NOMO-1 (cell line): Measurements from ENCODE around the gene RPS5.
"Not testable (repeated sequence)": the region's sequence is repeated elsewhere in the genome, so short reads cannot be mapped to it uniquely, and the experiment has no call there.

Experiments
- DNase-seq, 2 experiments: peaks; one replicate each; lab custom pipeline; 2025; ENCODE audit not compliant: unreplicated experiment in 2 of 2; lab: John Stamatoyannopoulos, UW

RPS5 gene

GRCh38 chr19:58355908-58356765, 30.9 kb upstream of the RPS5 start:
- no peak for DNase-seq

GRCh38 chr19:58356766-58357480, 30.1 kb upstream of the RPS5 start:
- no peak for DNase-seq

- DNase-seq: no peak
Observed at GRCh38 chr19:58357481-58358145, 29.5 kb upstream of the RPS5 start.

GRCh38 chr19:58361900-58362271, 25.2 kb upstream of the RPS5 start:
- peak in 1 of 2 experiments; percentile 50 for DNase-seq

GRCh38 chr19:58362272-58362994, 24.6 kb upstream of the RPS5 start, which contains the start of gene ZNF497:
TSS of gene ZNF497 (minus strand) at chr19:58362751. CDS start at chr19:58357635, 5,116 bp downstream.
- peak; percentile 93 to 96 for DNase-seq

GRCh38 chr19:58364146-58364545, 22.9 kb upstream of the RPS5 start:
- peak; percentile 90 to 95 for DNase-seq

- no peak for DNase-seq
Observed at GRCh38 chr19:58366585-58367430, 20.3 kb upstream of the RPS5 start.

GRCh38 chr19:58367698-58368454, 19.2 kb upstream of the RPS5 start:
- DNase-seq: no peak

- no peak for DNase-seq
Observed at GRCh38 chr19:58368561-58369360, 18.3 kb upstream of the RPS5 start.

- DNase-seq: no peak
Observed at GRCh38 chr19:58372311-58373133, 14.5 kb upstream of the RPS5 start.

- peak in 1 of 2 experiments; percentile 57 for DNase-seq
Observed at GRCh38 chr19:58374200-58374599, 12.9 kb upstream of the RPS5 start.

GRCh38 chr19:58376724-58377123, 10.3 kb upstream of the RPS5 start:
- DNase-seq: not testable (repeated sequence)

- no peak for DNase-seq
Observed at GRCh38 chr19:58379246-58379645, 7.8 kb upstream of the RPS5 start.

GRCh38 chr19:58380037-58380661, 6.9 kb upstream of the RPS5 start:
- no peak for DNase-seq

- DNase-seq: peak; percentile 97 to 100
Observed at GRCh38 chr19:58380662-58381459, 6.2 kb upstream of the RPS5 start, which contains the start of gene ZNF837. TSS of gene ZNF837 (minus strand) at chr19:58381030. CDS start at chr19:58369332, 11,698 bp downstream.
